ENCODE data around the gene TAF8. TPM values are rescaled to one million over a fixed set of nuclear protein-coding genes. Genes with fewer than 3 reads are reported as not detected.
"Not testable (repeated sequence)": the region's sequence is repeated elsewhere in the genome, so short reads cannot be mapped to it uniquely, and the experiment has no call there.

Gene TAF8, protein sequence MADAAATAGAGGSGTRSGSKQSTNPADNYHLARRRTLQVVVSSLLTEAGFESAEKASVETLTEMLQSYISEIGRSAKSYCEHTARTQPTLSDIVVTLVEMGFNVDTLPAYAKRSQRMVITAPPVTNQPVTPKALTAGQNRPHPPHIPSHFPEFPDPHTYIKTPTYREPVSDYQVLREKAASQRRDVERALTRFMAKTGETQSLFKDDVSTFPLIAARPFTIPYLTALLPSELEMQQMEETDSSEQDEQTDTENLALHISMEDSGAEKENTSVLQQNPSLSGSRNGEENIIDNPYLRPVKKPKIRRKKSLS
- 10 to 100 TPM; 10.3 to 25.6 (median 18.6) TPM for polyA plus RNA-seq (ENCODE audit: low read depth in 6 of 6)

DNA sequence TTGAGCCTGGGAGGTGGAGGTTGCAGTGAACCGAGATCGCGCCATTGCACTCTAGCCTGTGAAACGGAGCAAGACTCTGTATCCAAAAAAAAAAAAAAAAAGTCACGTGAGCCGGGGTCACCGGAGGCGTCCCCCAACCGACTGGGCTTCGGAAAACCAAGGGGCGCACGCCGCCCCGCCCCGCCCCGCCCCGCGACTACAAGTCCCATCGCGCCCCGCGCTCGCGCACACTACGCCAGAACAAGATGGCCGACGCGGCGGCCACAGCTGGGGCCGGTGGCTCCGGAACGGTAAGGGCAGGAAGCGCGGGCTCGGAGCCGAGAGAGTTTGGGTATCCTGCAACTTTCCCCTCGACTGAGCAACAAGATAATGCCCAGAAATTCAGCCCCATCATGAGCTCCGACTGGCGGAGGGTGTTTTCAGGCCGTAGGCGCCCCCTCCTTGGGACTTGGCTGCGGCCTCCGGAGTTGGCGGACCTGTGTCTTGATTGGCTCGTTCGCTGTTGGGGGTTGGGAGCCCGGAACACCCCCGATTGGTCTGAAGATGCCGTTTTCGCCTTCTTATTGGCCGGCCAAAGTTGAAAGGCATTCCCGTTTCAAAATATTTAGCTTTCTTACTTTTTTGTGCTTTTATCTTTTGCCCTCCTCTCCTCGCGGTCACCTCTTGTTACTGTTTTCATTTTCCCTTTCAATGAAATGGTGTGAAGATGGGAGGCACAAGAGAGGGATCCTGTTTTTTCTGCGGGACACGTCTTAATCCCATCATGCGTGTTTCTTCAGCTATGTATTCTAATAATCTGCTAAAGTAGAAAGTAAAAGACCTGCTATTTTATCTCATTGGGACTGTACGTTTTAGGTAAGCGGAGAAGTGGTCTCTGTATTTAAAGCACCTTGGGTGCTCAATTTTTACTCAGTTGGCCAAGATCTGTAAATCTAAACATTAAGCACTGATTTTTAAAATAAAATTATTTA, at the start of gene TAF8:
Gene TAF8, plus strand, starts transcription at position 228 of the 971 bp plus-strand sequence. Its CDS starts 18 bp downstream, at position 246.
- peak within 1 kb of the TSS; percentile 92 to 99 (median 98) for H3K27ac Mint-ChIP-seq
- peaks cover 35 to 65% (median 50%) of the 10 kb centered on the region in 3 donors for H3K4me1 Mint-ChIP-seq
- H3K27me3 Mint-ChIP-seq, result no peaks in the 10 kb centered on the region
- no peaks in the 10 kb centered on the region for H3K9me3 Mint-ChIP-seq
- peak; percentile 69 to 71 for ATAC-seq (ENCODE audit: low read depth in 2 of 2)
- H3K36me3 Mint-ChIP-seq, result no peaks in the 10 kb centered on the region
- peak; percentile 90 for DNase-seq
- H3K4me3 Mint-ChIP-seq, result peak within 1 kb of the TSS; percentile 92 to 99 (median 98)

DNA sequence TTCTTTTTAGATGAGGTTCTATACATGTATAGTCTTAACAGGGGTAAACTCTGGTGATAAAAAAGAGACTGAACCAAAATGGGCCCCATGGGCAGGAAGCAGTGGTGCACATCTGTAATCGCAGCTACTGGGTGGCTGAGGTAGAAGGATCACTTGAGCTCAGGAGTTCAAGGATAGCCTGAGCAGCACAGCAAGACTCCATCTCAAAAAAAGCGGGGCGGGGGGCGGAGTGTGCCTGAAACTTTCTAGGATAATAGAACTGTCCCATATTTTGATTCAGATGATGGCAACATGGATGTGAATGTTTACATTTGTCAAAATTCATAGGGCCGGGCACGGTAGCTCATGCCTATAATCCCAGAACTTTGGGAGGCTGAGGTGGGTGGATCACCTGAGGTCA, 48.8 kb upstream of the TAF8 start:
- H3K4me1 Mint-ChIP-seq, result peaks cover 12 to 33% (median 23%) of the 10 kb centered on the region in 3 donors
- peaks cover 0 to 3% (median 0%) of the 10 kb centered on the region in 7 donors for H3K9me3 Mint-ChIP-seq
- peaks cover 10 to 11% of the 10 kb centered on the region in 2 donors for H3K36me3 Mint-ChIP-seq
- peak overlapping the region in 3 of 6 donors; percentile 1 to 18 (median 16) for H3K27ac Mint-ChIP-seq
- ATAC-seq (ENCODE audit: low read depth in 2 of 2), result no peak
- no peak overlapping the region for H3K4me3 Mint-ChIP-seq
- no peaks in the 10 kb centered on the region for H3K27me3 Mint-ChIP-seq
- no peak for DNase-seq

DNA sequence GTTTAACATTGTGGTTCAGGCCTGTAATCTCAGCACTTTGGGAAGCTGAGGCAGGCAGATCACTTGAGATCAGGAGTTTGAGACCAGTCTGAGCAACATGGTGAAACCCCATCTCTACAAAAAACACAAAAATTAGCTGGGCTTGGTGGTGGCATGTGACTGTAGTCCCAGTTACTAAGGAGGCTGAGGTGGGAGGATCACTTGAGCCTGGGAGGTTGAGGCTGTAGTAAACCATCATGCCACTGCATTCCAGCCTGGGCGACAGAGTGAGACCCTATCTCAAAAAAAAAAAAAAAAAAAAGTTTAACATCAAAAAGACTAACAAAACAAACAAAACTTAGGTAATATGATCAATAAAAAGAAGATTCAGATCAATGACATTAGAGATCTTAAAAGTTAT, 46.7 kb upstream of the TAF8 start:
- Mint-ChIP-seq H3K4me1 (peaks cover 20 to 45% (median 38%) of the 10 kb centered on the region in 3 donors), H3K27ac (peak overlapping the region in 2 of 6 donors; percentile 39 to 41)
- H3K9me3 Mint-ChIP-seq; ATAC-seq (ENCODE audit: low read depth in 2 of 2); H3K4me3 Mint-ChIP-seq; H3K27me3 Mint-ChIP-seq; H3K36me3 Mint-ChIP-seq; DNase-seq: not testable (repeated sequence)

DNA sequence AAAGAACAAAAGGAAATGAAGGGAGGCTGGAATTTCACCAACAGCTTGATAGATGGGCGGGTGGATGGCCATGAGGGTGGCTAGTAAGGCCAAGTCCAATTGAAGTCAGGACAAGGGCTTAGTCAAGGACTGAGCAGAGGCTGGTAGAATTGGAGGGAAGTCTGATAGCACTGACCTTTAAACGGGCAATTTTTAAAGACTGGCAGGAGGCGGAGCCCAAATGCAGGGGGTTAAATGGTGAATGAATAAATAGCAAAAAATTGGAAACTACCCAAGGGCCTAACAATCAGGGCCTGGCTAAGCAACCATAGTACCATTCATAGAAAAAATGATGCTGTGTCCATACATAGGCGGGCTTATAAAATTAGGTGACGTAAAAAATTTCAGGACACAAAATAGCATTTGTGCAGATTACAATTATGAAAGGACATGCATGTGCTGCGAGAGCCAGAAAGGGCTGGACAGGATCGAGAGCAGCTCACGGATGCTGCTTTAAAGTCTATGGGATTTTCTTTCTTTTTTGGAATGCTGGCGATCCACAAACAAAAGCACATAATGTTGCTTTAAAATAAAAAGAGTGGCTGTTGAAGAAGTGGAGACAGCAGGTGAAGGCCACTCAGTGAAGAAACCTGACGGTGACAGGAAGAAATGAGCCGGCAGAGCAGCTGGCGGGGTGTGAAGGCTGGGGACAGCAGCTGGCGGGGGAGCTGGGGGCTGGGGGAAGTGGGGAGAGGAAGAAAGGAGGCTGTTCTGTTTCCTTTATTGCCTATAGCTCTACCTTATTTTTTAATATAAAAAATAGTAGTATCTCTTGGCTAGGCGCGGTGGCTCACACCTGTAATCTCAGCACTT, 42.8 kb upstream of the TAF8 start:
- peak overlapping the region in 7 of 8 donors; percentile 52 to 84 (median 64) for H3K4me3 Mint-ChIP-seq
- H3K36me3 Mint-ChIP-seq, result no peaks in the 10 kb centered on the region
- ATAC-seq (ENCODE audit: low read depth in 2 of 2) (peak; percentile 91 to 97), DNase-seq (peak; percentile 63)
- no peaks in the 10 kb centered on the region for H3K27me3 Mint-ChIP-seq
- H3K27ac Mint-ChIP-seq, result peak overlapping the region; percentile 71 to 96 (median 88)
- peaks cover 0 to 3% (median 0%) of the 10 kb centered on the region in 7 donors for H3K9me3 Mint-ChIP-seq
- H3K4me1 Mint-ChIP-seq, result peaks cover 42 to 67% (median 60%) of the 10 kb centered on the region in 3 donors

DNA sequence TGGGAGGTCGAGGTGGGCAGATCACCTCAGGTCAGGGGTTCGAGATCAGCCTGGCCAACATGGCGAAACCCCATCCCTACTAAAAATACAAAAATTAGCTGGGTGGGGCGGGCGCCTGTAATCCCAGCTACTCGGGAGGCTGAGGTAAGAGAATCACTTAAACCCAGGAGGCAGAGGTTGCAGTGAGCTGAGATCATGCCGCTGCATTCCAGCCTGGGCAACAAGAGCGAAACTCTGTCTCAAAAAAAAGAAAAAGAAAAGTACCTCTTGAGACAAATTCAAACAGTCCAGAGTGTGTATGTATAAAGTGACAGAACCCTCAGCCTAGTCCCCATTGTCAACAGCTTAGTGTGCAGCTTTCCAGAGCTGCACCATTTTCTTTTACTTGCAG, 42.2 kb upstream of the TAF8 start:
- Mint-ChIP-seq H3K4me3 (peak overlapping the region in 6 of 8 donors; percentile 40 to 76 (median 60)), H3K27ac (peak overlapping the region in 5 of 6 donors; percentile 56 to 96 (median 71)), H3K4me1 (peaks cover 47 to 70% (median 61%) of the 10 kb centered on the region in 3 donors)
- H3K27me3 Mint-ChIP-seq; ATAC-seq (ENCODE audit: low read depth in 2 of 2); H3K9me3 Mint-ChIP-seq; DNase-seq; H3K36me3 Mint-ChIP-seq: not testable (repeated sequence)

DNA sequence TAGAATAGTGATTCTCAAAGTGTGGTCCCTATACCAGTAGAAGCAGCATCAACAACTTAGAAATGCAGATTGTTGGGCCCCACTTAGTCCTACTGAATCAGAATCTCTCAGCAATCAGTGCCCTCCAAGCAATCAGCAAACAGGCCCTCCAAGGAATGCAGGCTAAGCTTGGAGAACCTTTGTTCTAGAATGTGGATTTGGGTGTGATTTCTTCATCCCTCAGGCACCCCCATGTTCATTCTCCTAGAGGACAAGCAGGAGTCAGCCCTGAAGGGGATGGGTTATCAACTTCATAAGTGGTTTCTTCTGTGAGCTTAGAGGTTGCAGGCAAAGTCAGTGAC, 40.5 kb upstream of the TAF8 start:
- peak overlapping the region in 6 of 8 donors; percentile 57 to 86 (median 65) for H3K4me3 Mint-ChIP-seq
- peak overlapping the region in 5 of 6 donors; percentile 30 to 92 (median 84) for H3K27ac Mint-ChIP-seq
- no peaks in the 10 kb centered on the region for H3K9me3 Mint-ChIP-seq
- H3K4me1 Mint-ChIP-seq, result peaks cover 51 to 76% (median 68%) of the 10 kb centered on the region in 3 donors
- no peaks in the 10 kb centered on the region for H3K27me3 Mint-ChIP-seq
- no peaks in the 10 kb centered on the region for H3K36me3 Mint-ChIP-seq
- DNase-seq, result no peak
- ATAC-seq (ENCODE audit: low read depth in 2 of 2), result no peak

DNA sequence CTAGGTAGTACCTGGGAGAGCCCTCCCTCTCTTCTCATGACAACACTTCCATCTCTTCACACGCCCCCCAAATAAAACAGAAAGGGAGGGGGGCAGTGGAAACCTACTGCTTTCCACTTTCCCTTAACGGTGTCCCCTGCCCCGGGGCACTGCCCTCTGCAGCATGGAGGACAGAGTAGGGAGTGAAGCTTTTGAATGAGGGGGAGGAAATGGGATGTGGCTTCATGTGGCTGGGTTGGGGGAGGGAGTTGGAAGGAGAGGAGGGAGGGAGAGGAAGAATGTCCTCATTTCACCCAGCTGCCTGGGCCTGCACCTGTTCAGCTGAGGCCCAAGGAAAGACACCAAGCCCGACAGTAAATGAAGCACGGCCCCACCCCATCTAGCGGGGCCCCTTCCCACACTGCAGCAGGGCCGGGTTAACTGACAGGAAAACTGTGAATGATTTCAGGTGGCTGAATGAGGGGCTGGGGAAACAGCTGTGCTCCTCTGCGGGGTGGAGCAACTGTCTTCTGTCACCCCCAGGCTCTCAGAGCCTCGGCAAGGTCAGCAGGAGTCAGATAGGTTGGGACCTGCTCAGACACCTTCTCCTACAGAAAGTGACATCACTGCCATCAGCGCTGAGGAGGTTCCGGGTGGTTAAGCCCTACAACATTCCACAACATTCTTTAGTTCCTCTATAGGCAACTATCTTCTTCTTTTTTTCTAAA, 40.0 kb upstream of the TAF8 start:
- ATAC-seq (ENCODE audit: low read depth in 2 of 2) (peak; percentile 48 to 59), DNase-seq (no peak)
- Mint-ChIP-seq H3K4me3 (peak overlapping the region in 7 of 8 donors; percentile 57 to 86 (median 66)), H3K4me1 (peaks cover 53 to 80% (median 68%) of the 10 kb centered on the region in 3 donors), H3K9me3 (no peaks in the 10 kb centered on the region), H3K27me3 (no peaks in the 10 kb centered on the region), H3K36me3 (no peaks in the 10 kb centered on the region), H3K27ac (peak overlapping the region in 5 of 6 donors; percentile 44 to 92 (median 86))

DNA sequence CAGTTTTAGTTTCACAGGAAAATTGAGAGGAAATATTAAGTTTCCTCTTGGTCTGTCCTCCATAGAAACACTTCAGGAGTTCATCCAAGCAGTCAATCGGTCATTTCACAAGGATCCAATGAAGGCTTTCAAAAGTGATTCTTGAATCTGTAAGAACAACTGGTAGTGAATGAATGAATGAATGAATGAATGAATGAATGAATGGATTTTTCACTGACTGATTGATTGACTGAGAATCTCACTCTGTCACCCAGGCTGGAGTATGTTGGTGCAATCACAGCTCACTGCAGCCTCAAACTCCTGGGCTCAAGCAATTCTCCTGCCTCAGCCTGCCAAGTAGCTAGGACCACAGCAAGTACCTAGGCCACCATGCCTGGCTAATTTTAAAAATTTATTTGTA, 39.4 kb upstream of the TAF8 start:
- Mint-ChIP-seq H3K4me1 (peaks cover 53 to 81% (median 68%) of the 10 kb centered on the region in 3 donors), H3K27me3 (no peaks in the 10 kb centered on the region), H3K9me3 (no peaks in the 10 kb centered on the region), H3K4me3 (peak overlapping the region in 7 of 8 donors; percentile 57 to 86 (median 66)), H3K27ac (peak overlapping the region in 4 of 6 donors; percentile 39 to 89 (median 80)), H3K36me3 (no peaks in the 10 kb centered on the region)
- DNase-seq (no peak), ATAC-seq (ENCODE audit: low read depth in 2 of 2) (no peak)

DNA sequence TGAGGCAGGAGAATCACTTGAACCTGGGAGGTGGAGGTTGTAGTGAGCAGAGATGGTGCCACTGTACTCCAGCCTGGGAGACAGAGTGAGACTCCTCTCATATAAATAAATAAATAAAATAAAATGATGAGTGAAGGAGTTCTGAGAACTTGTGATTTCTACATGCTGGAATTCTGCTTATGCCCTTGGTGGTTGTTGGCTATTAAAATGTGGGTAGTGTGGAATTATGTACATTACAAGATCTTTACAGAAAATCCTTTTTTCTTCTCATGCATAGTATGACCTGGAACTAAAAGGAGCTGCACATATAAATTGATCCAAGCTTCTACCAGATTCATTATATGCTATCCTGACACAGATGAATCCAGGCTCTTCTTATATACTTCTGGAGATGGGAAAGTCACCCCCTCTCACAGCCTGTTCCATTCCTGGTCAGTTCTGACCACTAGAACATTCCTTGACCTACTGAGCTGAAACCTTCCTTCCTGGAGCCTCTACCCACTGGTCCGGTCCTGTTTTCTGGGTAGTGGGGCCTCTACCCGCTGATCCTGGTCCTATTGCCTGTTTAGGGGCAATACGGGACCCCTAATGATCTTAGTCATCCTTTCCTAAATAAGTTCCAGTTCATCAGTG, 37.7 kb upstream of the TAF8 start:
- H3K4me3 Mint-ChIP-seq, result no peak overlapping the region
- no peaks in the 10 kb centered on the region for H3K36me3 Mint-ChIP-seq
- H3K9me3 Mint-ChIP-seq, result no peaks in the 10 kb centered on the region
- H3K27me3 Mint-ChIP-seq, result no peaks in the 10 kb centered on the region
- DNase-seq (no peak), ATAC-seq (ENCODE audit: low read depth in 2 of 2) (no peak)
- H3K4me1 Mint-ChIP-seq, result peaks cover 52 to 71% (median 64%) of the 10 kb centered on the region in 3 donors
- peak overlapping the region in 2 of 6 donors; percentile 58 to 60 for H3K27ac Mint-ChIP-seq

DNA sequence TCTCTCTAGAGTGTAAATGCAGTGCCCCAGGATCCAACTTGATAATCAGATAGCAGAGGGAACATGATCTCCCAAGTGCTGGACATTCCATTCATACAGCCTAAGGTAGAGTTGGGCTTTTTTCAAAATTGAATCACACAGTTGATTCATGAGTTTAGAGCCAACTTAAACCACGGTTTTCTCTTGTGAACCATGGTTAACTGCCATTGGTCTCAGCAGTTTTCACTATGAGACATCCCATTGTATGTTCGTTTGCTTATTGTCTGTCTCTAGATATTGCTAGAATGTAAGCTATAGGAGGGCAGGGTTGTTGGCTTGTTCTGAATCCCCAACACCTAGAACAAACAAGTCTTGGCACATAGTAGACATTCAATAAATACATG, 37.2 kb upstream of the TAF8 start:
- Mint-ChIP-seq H3K4me3 (no peak overlapping the region), H3K27me3 (no peaks in the 10 kb centered on the region), H3K27ac (peak overlapping the region in 2 of 6 donors; percentile 58 to 60), H3K36me3 (no peaks in the 10 kb centered on the region), H3K9me3 (no peaks in the 10 kb centered on the region), H3K4me1 (peaks cover 49 to 66% (median 59%) of the 10 kb centered on the region in 3 donors)
- ATAC-seq (ENCODE audit: low read depth in 2 of 2) (no peak), DNase-seq (no peak)

DNA sequence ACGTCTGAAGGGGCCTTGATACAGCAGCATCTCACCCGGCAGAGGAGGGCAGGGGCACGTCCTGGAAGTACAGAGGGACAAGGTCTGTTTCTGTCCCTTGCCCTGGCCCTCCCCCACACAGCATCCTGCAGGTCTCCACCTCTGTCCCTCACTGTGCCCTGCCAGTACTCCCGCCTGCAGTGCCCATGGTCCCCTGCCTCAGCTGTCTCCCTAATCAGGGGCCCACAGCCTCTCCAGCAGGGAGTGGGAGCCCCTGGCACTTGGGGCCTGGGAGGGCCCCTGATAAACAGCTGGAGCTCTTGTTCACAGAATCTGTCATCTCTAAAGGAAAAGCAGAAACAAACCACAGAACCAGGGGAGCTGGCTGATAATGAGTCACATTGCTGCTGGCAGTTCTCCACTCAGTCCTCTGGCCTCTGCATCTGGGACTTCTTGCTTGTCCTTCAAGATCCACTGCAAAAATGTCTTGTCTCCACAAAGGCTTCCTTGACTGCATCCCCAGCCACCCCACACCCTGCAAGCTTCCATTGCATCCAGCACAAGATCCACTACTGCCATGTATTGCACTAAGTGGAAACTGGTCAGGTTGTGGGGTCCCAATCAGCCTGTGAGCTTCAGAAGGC, 33.2 kb upstream of the TAF8 start:
- ATAC-seq (ENCODE audit: low read depth in 2 of 2) (no peak), DNase-seq (no peak)
- Mint-ChIP-seq H3K36me3 (no peaks in the 10 kb centered on the region), H3K9me3 (no peaks in the 10 kb centered on the region), H3K4me1 (peaks cover 38 to 65% (median 42%) of the 10 kb centered on the region in 3 donors), H3K4me3 (peak overlapping the region in 1 of 8 donors; percentile 57), H3K27me3 (no peaks in the 10 kb centered on the region), H3K27ac (peak overlapping the region in 5 of 6 donors; percentile 51 to 84 (median 61))

Measured in naive B cell (primary cell).